Left renal pelvis (tissue), 4 donors: ENCODE measurements around the gene ARPC2. TPM values are rescaled to one million over a fixed set of nuclear protein-coding genes. Genes with fewer than 3 reads are reported as not detected.

Experiments used
- DNase-seq, 4 donors: peaks; one replicate each; pipeline ENCODE4 v3.0.0-alpha.2; 2013; ENCODE audit warnings: low read depth in 4 of 4, low spot score in 3 of 4
- polyA plus RNA-seq, 4 donors: library from polyadenylated mRNA; unstranded; fragments of 120-200 nt; gene quantifications; one replicate each; pipeline ENCODE4 v1.2.1, GENCODE V29; 2013; ENCODE audit not compliant: insufficient read length in 4 of 4

ARPC2 gene
- polyA plus RNA-seq, 4 donors = 216 to 275 (median 255) TPM

DNA sequence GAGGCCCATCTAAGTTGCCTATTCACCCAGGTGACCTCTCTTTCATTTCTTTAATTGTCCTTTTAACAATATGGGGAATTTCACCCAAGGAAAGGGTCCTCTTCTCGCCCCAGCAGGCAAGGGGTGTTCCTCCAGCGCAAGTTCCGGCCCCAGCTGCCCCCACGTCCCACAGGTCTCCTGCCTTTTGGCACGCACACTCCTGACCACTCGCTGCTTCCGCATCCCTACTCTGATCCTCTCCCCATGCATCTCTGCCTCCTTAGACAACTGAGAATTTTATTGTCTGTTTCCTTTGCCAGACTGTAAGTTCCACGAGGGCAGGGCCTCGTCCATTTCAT, 684 bp upstream of the ARPC2 start:
- DNase-seq = no peak

- no peak for DNase-seq
Observed at GRCh38 chr2:218217360-218218267, 625 bp downstream of the ARPC2 start.

- no peak for DNase-seq
Observed at GRCh38 chr2:218218268-218219185, 1.5 kb downstream of the ARPC2 start.

- no peak for DNase-seq
Observed at GRCh38 chr2:218219934-218220333, 2.9 kb downstream of the ARPC2 start.

DNA sequence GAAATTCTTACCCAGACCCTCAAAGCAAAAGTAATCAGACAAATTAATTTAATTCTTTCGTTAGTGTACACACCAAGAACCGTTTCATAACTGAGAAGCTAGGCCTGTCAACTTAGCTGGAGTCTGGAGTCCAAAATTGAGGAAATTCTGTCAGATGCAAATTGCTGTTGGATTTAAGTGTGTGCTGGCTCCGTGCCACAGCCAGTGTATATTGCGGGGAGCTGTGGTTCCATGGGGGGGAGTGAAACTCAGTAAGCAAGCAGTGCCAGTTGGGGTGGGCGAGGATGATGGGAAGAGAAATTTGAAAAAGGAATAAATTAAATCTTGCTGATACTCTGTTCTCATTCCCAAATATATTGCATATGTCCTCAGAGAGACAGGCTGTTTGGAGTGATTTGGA, 4.0 kb downstream of the ARPC2 start:
- DNase-seq = no peak

DNA sequence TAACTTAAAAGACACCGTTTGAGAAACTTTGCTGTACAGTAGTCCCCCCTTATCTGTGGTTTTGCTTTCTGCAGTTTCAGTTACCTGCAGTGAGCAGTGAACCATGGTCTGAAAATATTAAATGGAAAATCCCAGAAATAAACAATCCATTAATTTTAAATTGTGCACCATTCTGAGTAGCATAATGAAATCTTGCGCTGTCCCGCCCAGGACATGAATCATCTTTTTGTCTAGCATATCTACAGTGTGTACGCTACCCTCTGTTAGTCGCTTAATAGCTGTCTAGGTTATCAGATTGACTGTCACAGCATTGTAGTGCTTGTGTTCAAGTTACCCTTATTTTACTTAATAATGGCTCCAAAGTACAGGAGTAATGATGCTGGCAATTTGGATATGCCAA, 6.1 kb downstream of the ARPC2 start:
- no peak for DNase-seq

GRCh38 chr2:218224186-218224585, 7.2 kb downstream of the ARPC2 start:
- no peak for DNase-seq

GRCh38 chr2:218226903-218227302, 9.9 kb downstream of the ARPC2 start:
- DNase-seq = no peak

DNA sequence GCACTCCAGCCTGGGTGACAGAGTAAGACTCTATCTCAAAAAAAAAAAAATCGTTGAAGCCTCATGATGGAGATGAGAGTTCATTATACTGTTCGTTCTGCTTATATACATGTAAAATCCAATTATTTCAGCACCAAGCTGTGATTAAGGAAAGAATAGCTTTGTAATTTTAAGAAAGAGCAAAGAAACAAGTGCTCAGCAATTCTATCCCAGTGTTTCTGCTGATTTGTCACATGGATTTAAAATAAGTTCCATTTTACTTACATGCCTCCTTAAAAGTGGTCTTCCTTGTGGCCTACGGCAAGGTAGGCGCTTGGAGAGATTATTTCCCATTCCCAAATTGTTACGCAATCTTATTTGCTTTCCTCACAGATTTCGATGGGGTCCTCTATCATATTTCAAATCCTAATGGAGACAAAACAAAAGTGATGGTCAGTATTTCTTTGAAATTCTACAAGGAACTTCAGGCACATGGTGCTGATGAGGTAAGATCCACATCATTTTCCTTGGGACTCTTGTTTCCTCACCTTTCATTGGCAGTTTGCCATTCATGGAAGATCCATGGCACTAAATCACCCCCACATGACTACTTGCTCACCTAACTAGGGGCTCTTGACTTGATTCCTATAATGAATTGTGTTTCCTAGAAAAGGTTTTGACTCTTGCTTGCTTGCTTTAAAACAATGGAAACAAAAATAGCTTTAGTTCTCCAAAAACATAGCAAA, 11.5 kb downstream of the ARPC2 start:
- no peak for DNase-seq

DNA sequence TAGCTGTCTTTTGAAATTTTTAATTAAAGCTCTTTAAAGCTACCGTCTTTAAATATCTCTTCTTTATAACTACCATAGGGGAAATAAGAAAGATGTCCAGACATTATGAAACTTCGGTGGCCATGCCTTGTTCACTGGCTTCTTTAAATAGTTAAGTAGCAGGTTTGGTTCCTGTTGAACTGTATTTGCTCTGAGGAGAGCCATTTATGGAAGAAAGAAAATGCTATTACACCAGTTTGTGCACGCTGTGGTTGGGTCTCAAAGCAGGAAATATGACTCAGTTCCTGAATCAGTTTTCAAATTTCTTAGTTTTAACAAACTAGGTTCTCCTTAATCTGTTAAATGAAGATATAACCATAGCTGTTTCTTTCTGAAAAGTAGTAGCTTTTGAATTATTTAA, 12.2 kb downstream of the ARPC2 start:
- no peak for DNase-seq

- no peak for DNase-seq
Observed at GRCh38 chr2:218229851-218230250, 12.9 kb downstream of the ARPC2 start.

DNA sequence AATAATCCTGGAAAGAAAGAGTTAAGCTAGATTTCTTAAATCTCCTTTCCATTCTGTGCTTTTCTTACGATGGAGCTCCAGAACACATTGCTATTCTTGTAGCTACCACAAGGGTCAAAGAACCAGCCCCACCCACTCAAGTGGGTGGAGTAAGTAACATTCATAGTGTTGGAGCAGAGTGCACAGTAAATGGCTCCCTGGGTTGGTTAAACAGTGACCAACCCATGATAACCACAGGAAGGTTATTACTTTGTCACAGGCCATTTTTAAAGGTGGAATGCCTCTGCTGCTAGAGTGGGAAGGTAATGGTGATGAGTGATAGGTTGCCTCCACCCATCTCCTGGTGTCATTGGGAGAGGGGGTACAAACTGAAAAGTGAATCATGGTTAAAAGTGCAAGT, 13.9 kb downstream of the ARPC2 start:
- no peak for DNase-seq

GRCh38 chr2:218233543-218233942, 16.6 kb downstream of the ARPC2 start:
- DNase-seq = no peak

- DNase-seq = no peak
Observed at GRCh38 chr2:218234521-218234920, 17.5 kb downstream of the ARPC2 start.

GRCh38 chr2:218235017-218235416, 18.0 kb downstream of the ARPC2 start:
- DNase-seq = no peak

GRCh38 chr2:218236829-218237228, 19.8 kb downstream of the ARPC2 start:
- DNase-seq = no peak

DNA sequence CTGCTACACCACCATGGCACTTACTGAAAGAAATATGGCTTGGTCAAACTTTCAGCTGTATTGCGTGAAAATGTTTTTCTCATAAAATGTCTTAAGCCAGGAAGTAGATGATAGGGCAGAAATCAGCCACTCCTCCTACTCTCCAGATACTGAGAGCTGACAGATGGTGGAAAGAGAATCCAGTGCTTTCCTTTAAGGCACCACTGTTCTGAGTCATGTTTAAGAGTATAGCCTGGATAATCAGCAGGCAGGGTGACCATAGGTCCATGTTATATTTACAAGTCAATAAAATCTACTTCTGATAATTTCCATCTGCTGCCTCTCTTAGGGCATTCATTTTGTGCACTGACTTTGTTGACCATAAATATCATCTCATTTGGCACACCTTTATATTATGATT, 21.9 kb downstream of the ARPC2 start:
- DNase-seq = no peak

DNA sequence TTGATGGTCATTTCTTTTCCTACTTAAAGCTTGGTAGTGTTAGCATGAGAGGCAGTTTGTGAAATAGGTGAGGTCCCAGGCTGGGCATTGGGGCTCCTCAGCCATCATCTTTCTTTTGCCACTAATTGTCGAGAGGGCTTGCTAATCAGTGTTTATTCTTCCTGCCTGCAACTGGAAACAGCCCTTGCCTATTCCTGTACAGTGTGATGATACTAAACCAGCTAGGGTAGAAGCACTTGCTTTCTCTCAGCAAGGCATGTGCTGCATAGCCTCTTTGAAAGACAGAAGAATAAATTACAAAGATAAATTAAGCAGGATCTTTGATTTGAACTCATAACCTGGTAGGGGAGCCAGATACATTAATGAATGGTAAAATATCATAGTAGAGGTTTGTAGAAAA, 27.2 kb downstream of the ARPC2 start:
- DNase-seq = no peak

- DNase-seq = no peak
Observed at GRCh38 chr2:218244665-218245064, 27.7 kb downstream of the ARPC2 start.

DNA sequence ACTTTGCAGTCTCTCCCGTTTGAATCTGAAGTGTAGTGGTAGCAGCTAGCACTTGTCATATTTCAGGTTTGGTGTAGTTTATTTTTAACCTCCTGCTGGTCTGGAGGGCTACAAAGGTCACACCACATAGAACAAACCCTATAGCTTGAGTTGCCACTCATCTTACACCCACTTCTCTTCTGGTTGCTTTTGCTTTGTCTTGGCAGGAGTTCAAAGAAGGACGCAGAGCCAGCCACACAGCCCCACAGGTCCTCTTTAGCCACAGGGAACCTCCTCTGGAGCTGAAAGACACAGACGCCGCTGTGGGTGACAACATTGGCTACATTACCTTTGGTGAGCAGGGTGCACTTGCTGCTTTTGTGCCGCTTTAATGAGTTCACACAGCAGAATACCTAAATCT, 28.2 kb downstream of the ARPC2 start:
- DNase-seq = no peak

- no peak for DNase-seq
Observed at GRCh38 chr2:218249691-218250090, 32.7 kb downstream of the ARPC2 start.
